Thyroid gland (tissue), 4 donors: ENCODE measurements around the gene PAK1. TPM values are rescaled to one million over a fixed set of nuclear protein-coding genes. Genes with fewer than 3 reads are reported as not detected.

Experiments
- DNase-seq, 2 donors: peaks; one replicate each; pipeline ENCODE4 v3.0.0-alpha.2; 2019
- H3K27ac ChIP-seq, 3 donors: fragments of 200-600 bp; sonication (generic); 1 replicate in 2 of 3; 2 replicates in 1 of 3; pipeline ENCODE4 v1.5.1; 2016 to 2019; ENCODE audit warnings: mild to moderate bottlenecking in 1 of 3, moderate library complexity in 1 of 3
- H3K27me3 ChIP-seq: fragments of 200-600 bp; sonication (generic); one replicate; pipeline ENCODE4 v1.5.1; 2019
- H3K36me3 ChIP-seq, 2 donors: fragments of 200-600 bp; sonication (generic); one replicate each; pipeline ENCODE4 v1.5.1; 2016 to 2019
- H3K4me1 ChIP-seq, 2 donors: fragments of 200-600 bp; sonication (generic); one replicate each; pipeline ENCODE4 v1.5.1; 2017 to 2019
- H3K4me3 ChIP-seq, 3 donors: fragments of 200-600 bp; sonication (generic); replicated peaks in 1 of 3; 1 replicate in 2 of 3; 2 replicates in 1 of 3; pipeline ENCODE4 v1.5.1; 2016; ENCODE audit warnings: mild to moderate bottlenecking in 1 of 3
- H3K9me3 ChIP-seq: fragments of 200-600 bp; sonication (generic); one replicate; pipeline ENCODE4 v1.5.1; 2017
- CTCF ChIP-seq, 6 experiments: fragments of 200-600 bp in 3 of 6; fragments of 450-650 bp in 3 of 6; sonication (generic) in 3 of 6; IDR thresholded peaks; one replicate each; pipeline ENCODE4 v1.5.1; 2016 to 2019; ENCODE audit warnings: antibody characterized with exemption in 6 of 6, mild to moderate bottlenecking in 2 of 6, inconsistent platforms in 1 of 6, moderate library complexity in 1 of 6
- POLR2A ChIP-seq, 2 donors: fragments of 450-650 bp; IDR thresholded peaks; one replicate each; pipeline ENCODE4 v1.6.1; 2017; ENCODE audit warnings: antibody characterized with exemption in 2 of 2, mild to moderate bottlenecking in 2 of 2, moderate library complexity in 1 of 2
- WGBS, 2 donors: methylation state at CpG; one replicate each; pipeline ENCODE4 v1.1.5; 2017; 5-methylcytosine and 5-hydroxymethylcytosine counted together
- intact Hi-C: fragments of 100-400 bp; cut with DNase I; formaldehyde crosslinking; loops from one replicate; pipeline ENCODE4 v1.15.1; 2023
- total RNA-seq, 4 donors: library from RNA; depleted of rRNA; stranded (reverse); fragments of >200 nt; gene quantifications; one replicate each; pipeline ENCODE4 v1.2.3, GENCODE V29; 2016

PAK1 gene
- total RNA-seq, 4 donors from 2014 or later = 47.0 to 110 (median 84.0) TPM

- DNase-seq = no peak
- peaks cover 0 to 4% of the 10 kb centered on the region in 2 donors for H3K36me3 ChIP-seq
- H3K4me3 ChIP-seq = no peak overlapping the region
- H3K4me1 ChIP-seq = no peaks in the 10 kb centered on the region
- TF ChIP-seq POLR2A (IDR thresholded peaks at IDR 0.05) (no peak), CTCF (IDR thresholded peaks at IDR 0.05) (no peak)
- H3K27ac ChIP-seq = no peak overlapping the region
- intact Hi-C loops = no loop called here
- H3K27me3 ChIP-seq = no peaks in the 10 kb centered on the region
- no peaks in the 10 kb centered on the region for H3K9me3 ChIP-seq
- 93 to 94% methylated on average over 3 of the region's 3 CpGs for WGBS, 2 donors
Measured at GRCh38 chr11:77361184-77361583, 112.7 kb downstream of the PAK1 start.

- intact Hi-C loops = no loop called here
- Histone ChIP-seq H3K27me3 (no peaks in the 10 kb centered on the region), H3K27ac (no peak overlapping the region), H3K4me1 (no peaks in the 10 kb centered on the region), H3K36me3 (peaks cover 0 to 11% of the 10 kb centered on the region in 2 donors), H3K9me3 (no peaks in the 10 kb centered on the region), H3K4me3 (no peak overlapping the region)
- no peak for DNase-seq
- TF ChIP-seq POLR2A (IDR thresholded peaks at IDR 0.05) = no peak
- no peak for TF ChIP-seq CTCF (IDR thresholded peaks at IDR 0.05)
Measured at GRCh38 chr11:77359481-77359880, 114.4 kb downstream of the PAK1 start.

GRCh38 chr11:77353131-77353530, 120.8 kb downstream of the PAK1 start:
- WGBS, 2 donors = 85 to 86% methylated on average over 3 of the region's 3 CpGs
- Histone ChIP-seq H3K4me1 (no peaks in the 10 kb centered on the region), H3K27me3 (no peaks in the 10 kb centered on the region), H3K27ac (no peak overlapping the region), H3K4me3 (no peak overlapping the region), H3K9me3 (no peaks in the 10 kb centered on the region), H3K36me3 (peaks cover 0 to 11% of the 10 kb centered on the region in 2 donors)
- intact Hi-C loops = no loop called here
- TF ChIP-seq CTCF (IDR thresholded peaks at IDR 0.05) = no peak
- no peak for TF ChIP-seq POLR2A (IDR thresholded peaks at IDR 0.05)
- DNase-seq = no peak

- TF ChIP-seq CTCF (IDR thresholded peaks at IDR 0.05) (no peak), POLR2A (IDR thresholded peaks at IDR 0.05) (no peak)
- no peaks in the 10 kb centered on the region for H3K9me3 ChIP-seq
- H3K27me3 ChIP-seq = no peaks in the 10 kb centered on the region
- peaks cover 0 to 7% of the 10 kb centered on the region in 2 donors for H3K36me3 ChIP-seq
- no peak overlapping the region for H3K27ac ChIP-seq
- H3K4me3 ChIP-seq = no peak overlapping the region
- intact Hi-C loops = no loop called here
- no peak for DNase-seq
- no peaks in the 10 kb centered on the region for H3K4me1 ChIP-seq
Measured at GRCh38 chr11:77351281-77351886, 122.5 kb downstream of the PAK1 start.

- no peaks in the 10 kb centered on the region for H3K36me3 ChIP-seq
- intact Hi-C loops = no loop called here
- TF ChIP-seq CTCF (IDR thresholded peaks at IDR 0.05) (no peak), POLR2A (IDR thresholded peaks at IDR 0.05) (no peak)
- WGBS, 2 donors = 80 to 85% methylated on average over 2 of the region's 2 CpGs
- H3K4me3 ChIP-seq = no peak overlapping the region
- no peak for DNase-seq
- H3K9me3 ChIP-seq = no peaks in the 10 kb centered on the region
- no peaks in the 10 kb centered on the region for H3K27me3 ChIP-seq
- H3K4me1 ChIP-seq = no peaks in the 10 kb centered on the region
- no peak overlapping the region for H3K27ac ChIP-seq
Measured at GRCh38 chr11:77347948-77348347, 125.9 kb downstream of the PAK1 start.
